Sigmoid colon (tissue), 4 donors: ENCODE data around the gene CEPT1.

ENCODE experiments used
- CTCF ChIP-seq, 4 experiments: fragments of 450-650 bp in 3 of 4; fragments of 200-600 bp in 1 of 4; IDR thresholded peaks; one replicate each; pipeline ENCODE4 v1.5.1; 2016 to 2019; ENCODE audit warnings: antibody characterized with exemption in 4 of 4, mild to moderate bottlenecking in 3 of 4, moderate library complexity in 2 of 4
- POLR2A ChIP-seq, 2 donors: fragments of 450-650 bp; IDR thresholded peaks; one replicate each; pipeline ENCODE4 v1.6.1; 2016; ENCODE audit warnings: antibody characterized with exemption in 2 of 2, mild to moderate bottlenecking in 2 of 2, moderate library complexity in 2 of 2
- POLR2AphosphoS5 ChIP-seq, 4 donors: sonication (generic); formaldehyde crosslinking; IDR thresholded peaks; one replicate each; pipeline ENCODE4 v1.6.1; 2017; ENCODE audit warnings: antibody characterized with exemption in 4 of 4

DNA sequence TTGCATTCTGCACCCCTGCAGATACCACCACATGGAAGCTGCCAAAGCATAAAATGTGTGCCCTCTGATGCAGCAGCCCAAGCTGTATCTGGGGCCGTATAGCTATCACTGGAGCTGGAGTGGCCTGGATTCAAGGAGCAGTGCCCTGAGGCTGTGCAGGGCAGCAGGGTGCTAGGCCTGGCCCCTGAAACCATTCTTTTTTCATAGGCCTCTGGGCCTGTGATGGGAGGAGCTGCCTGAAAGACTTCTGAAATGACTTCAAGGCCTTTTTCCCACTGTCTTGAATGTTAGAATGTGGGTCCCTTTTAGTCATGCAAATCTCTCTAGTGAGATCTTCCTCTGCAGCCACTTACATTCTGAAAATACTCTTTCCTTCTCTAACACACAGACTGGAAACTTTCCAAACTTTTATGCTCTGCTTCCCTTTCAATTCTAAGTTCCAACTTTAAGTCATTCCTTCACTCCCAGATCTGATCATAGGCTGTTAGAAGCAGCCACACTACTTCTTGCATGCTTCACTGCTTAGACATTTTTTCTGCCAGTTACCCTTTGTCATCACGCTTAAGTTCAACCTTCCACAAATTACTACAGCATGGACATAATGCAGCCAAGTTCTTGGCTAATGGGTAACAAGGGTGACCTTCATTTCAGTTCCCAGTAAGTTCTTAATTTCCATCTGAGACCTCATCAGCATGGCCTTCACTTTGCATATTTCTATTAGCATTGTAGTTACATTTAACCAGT, 42.5 kb upstream of the CEPT1 start:
- TF ChIP-seq POLR2AphosphoS5 (IDR thresholded peaks at IDR 0.05) (no peak), CTCF (IDR thresholded peaks at IDR 0.05) (no peak), POLR2A (IDR thresholded peaks at IDR 0.05) (no peak)
